Activated gamma-delta T cell (primary cell): Measurements from ENCODE around the gene UBE2C.

Source experiments
- DNase-seq: peaks from one replicate; lab custom pipeline; 2025; lab: John Stamatoyannopoulos, UW

The UBE2C gene

GRCh38 chr20:45833030-45833882 is 20.8 kb downstream of the UBE2C start, which contains the start of gene SNX21:
SNX21 (plus strand) TSS chr20:45833799; CDS start chr20:45833920, 121 bp downstream.
- DNase-seq, result no peak

GRCh38 chr20:45833883-45834796 is 21.7 kb downstream of the UBE2C start:
- DNase-seq, result no peak

GRCh38 chr20:45834797-45835161 is 22.3 kb downstream of the UBE2C start:
- DNase-seq, result no peak

GRCh38 chr20:45835329-45835765 is 22.9 kb downstream of the UBE2C start:
- no peak for DNase-seq

- DNase-seq, result no peak
These were observed 23.4 kb downstream of the UBE2C start for GRCh38 chr20:45835825-45836224.

- DNase-seq, result no peak
These were observed 24.4 kb downstream of the UBE2C start for GRCh38 chr20:45836841-45837240.

GRCh38 chr20:45840700-45841198 is 28.3 kb downstream of the UBE2C start:
- no peak for DNase-seq

GRCh38 chr20:45841407-45842129 is 29.1 kb downstream of the UBE2C start:
- DNase-seq, result no peak

GRCh38 chr20:45842169-45842812 is 29.8 kb downstream of the UBE2C start:
- no peak for DNase-seq

- no peak for DNase-seq
These were observed 31.1 kb downstream of the UBE2C start for GRCh38 chr20:45843506-45843905.

- no peak for DNase-seq
These were observed 33.0 kb downstream of the UBE2C start for GRCh38 chr20:45845452-45845851.

- no peak for DNase-seq
These were observed 36.0 kb downstream of the UBE2C start for GRCh38 chr20:45848421-45848820.

- DNase-seq, result no peak
These were observed 36.6 kb downstream of the UBE2C start for GRCh38 chr20:45848969-45849582.

- no peak for DNase-seq
These were observed 37.8 kb downstream of the UBE2C start for GRCh38 chr20:45850238-45850637.

- no peak for DNase-seq
These were observed 38.5 kb downstream of the UBE2C start for GRCh38 chr20:45850926-45851325.

- no peak for DNase-seq
These were observed 39.1 kb downstream of the UBE2C start for GRCh38 chr20:45851501-45851900.

- DNase-seq, result no peak
These were observed 39.9 kb downstream of the UBE2C start for GRCh38 chr20:45852326-45852725.

- DNase-seq, result no peak
These were observed 41.0 kb downstream of the UBE2C start for GRCh38 chr20:45853484-45853883.

- DNase-seq, result no peak
These were observed 44.9 kb downstream of the UBE2C start, which contains the start of the genes ACOT8 and ZSWIM3 for GRCh38 chr20:45857114-45857881. ACOT8 (minus strand) TSS chr20:45857392; CDS start chr20:45857315, 77 bp downstream. ZSWIM3 (plus strand) TSS chr20:45857614; CDS start chr20:45857826, 212 bp downstream.

- DNase-seq, result no peak
These were observed 45.4 kb downstream of the UBE2C start for GRCh38 chr20:45857882-45858216.
